Stomach smooth muscle (tissue), 2 donors: ENCODE measurements around the gene FAM168B.

Source experiments
- H3K27ac ChIP-seq: one replicate; pipeline ENCODE4 v1.7.0; 2013; ENCODE audit warnings: mild to moderate bottlenecking, low read length, inconsistent platforms
- H3K27me3 ChIP-seq, 2 donors: one replicate each; pipeline ENCODE4 v1.7.0; 2013; ENCODE audit warnings: low read length in 2 of 2; ENCODE audit not compliant: insufficient read depth in 2 of 2, control insufficient read depth in 1 of 2
- H3K36me3 ChIP-seq, 2 donors: one replicate each; pipeline ENCODE4 v1.7.0; 2013; ENCODE audit warnings: low read length in 2 of 2; ENCODE audit not compliant: control insufficient read depth in 2 of 2, insufficient read depth in 2 of 2
- H3K4me1 ChIP-seq: one replicate; pipeline ENCODE4 v1.7.0; 2013; ENCODE audit warnings: low read length; ENCODE audit not compliant: control insufficient read depth, insufficient read depth
- H3K4me3 ChIP-seq, 2 donors: one replicate each; pipeline ENCODE4 v1.7.0; 2013; ENCODE audit warnings: low read length in 2 of 2
- H3K9ac ChIP-seq, 2 donors: one replicate each; pipeline ENCODE4 v1.7.0; 2013; ENCODE audit warnings: low read length in 2 of 2, mild to moderate bottlenecking in 1 of 2
- H3K9me3 ChIP-seq, 2 donors: one replicate each; pipeline ENCODE4 v1.7.0; 2013; ENCODE audit warnings: low read length in 2 of 2; ENCODE audit not compliant: control insufficient read depth in 2 of 2
- donor health status: healthy.
- donor health status: Pancreatic carcinoma.

Gene FAM168B

DNA sequence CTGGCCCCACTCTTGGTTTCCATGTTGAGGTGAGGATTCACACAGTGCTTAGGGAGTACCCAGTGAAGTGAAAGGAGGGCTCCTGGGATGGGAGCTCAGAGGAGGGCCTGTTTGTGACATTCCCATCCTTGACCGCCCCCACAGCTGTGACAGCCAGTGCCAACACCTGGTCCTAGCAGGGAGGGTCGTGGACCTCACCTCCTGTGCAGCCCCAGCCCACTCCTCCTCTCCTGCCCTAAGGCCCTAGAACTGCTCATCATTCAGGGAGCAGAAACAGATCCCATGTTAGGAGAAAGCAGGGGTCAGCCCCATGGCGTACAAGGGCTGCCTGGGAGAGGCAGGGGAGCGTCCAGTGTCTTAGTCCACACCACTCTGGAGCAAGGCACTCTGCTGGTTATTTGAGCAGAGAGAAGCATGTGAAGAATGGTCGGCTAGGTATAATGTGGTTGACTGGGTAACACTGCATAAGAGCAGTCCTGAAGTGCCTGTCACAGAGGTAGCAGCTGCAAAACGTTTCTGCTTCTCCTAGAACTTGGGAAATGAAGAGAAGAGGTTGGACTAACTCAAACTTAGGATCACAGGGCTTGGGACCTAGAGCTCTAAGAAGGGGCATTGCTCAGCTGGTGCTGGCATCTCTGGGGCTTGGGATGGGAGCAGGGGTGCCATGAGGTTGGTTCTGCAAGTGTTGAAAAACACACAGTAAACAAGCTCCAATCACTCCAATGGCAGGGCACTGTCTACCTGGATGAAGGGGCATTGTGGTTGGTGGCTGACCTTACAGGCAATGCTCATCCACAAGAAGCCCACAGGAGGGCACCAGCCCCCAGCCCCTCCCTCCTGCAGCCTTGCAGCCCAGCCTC, 55.6 kb downstream of the FAM168B start:
- Histone ChIP-seq H3K9me3 (no peaks in the 10 kb centered on the region), H3K27me3 (no peaks in the 10 kb centered on the region), H3K27ac (no peak overlapping the region), H3K4me3 (no peak overlapping the region), H3K36me3 (peaks cover 0 to 3% of the 10 kb centered on the region in 2 donors), H3K4me1 (peaks cover 24% of the 10 kb centered on the region), H3K9ac (no peak overlapping the region)

DNA sequence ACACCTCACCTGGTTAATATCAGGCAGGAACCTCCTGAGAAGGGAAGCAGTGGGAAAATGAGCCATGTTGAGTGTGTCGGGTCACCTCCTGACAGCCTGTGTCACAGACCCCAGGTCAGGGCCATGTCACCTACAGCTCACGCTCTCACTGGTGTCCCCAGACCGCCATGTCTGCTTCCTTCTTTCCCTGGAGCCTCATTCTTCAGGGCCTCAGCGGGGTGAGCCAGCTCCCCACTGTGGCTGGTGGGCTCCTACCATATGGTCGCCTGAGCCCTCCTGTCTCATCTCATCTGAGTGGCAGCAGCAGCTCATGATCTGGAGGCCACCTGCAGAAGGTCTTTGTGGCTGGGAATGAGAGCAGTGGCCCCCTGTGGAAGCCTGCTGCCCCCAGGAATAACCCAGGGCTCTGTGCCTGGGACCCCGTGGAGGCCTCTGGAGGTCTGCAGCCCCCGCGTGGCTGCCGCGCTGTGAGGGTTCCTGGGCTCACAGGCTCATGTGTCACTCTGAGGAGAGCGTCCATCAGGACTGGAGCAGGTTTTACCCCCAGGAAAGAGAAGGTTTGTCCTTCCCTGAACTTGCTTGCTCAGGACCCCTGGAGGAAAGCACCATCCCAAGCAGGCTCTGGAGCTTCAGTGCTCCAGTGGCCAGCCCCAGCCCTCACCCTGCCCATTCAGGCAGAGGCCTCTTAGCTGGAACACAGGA, 56.4 kb downstream of the FAM168B start:
- Histone ChIP-seq H3K27ac (peak overlapping the region; percentile 46), H3K9ac (no peak overlapping the region), H3K27me3 (no peaks in the 10 kb centered on the region), H3K4me1 (peaks cover 24% of the 10 kb centered on the region), H3K9me3 (no peaks in the 10 kb centered on the region), H3K36me3 (peaks cover 0 to 3% of the 10 kb centered on the region in 2 donors), H3K4me3 (no peak overlapping the region)

DNA sequence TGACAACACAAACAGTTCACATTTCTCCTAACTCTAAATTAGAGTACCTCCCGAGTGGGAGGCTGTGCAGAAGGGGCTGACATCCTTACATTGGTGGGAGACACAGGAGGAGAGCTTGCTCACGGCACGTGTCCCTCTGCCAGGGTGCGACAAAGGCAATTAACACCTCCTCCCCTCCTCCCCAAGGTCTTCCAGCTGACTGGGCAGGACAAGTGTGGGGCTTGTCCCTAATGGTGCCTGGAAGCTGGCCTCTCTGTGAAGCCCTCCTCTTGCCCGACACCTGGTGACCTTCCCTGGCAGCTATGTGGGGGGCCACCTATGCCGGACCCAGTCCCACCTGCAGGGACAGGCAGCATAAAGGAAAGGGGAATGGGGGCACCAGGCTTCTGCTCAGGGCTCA, 57.0 kb downstream of the FAM168B start:
- H3K9me3 ChIP-seq = no peaks in the 10 kb centered on the region
- H3K36me3 ChIP-seq = no peaks in the 10 kb centered on the region
- peak overlapping the region in 1 of 2 donors; percentile 21 for H3K9ac ChIP-seq
- H3K4me3 ChIP-seq = peak overlapping the region in 1 of 2 donors; percentile 76
- no peaks in the 10 kb centered on the region for H3K27me3 ChIP-seq
- peak overlapping the region; percentile 46 for H3K27ac ChIP-seq
- peaks cover 24% of the 10 kb centered on the region for H3K4me1 ChIP-seq

DNA sequence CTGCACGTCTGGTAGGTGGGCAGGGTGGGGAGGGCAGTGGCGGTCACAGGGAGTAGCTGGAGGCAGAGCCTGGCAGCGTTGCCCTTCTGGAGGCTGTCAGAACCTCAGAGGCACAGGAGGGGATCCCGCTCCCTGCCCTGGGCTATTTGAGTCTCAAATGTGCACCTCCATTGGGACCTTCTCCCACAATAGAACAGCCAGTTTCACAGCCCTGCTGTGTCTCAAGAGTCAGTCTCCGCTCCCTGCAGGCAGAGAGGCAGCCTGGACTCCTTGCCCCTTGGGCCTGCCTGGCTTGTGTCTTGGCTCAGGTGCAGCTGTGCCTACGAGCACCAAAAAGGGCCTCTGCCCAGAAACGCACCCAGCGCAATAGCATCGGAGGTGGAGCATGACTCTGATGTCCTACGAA, 57.4 kb downstream of the FAM168B start:
- H3K4me1 ChIP-seq = peaks cover 24% of the 10 kb centered on the region
- H3K36me3 ChIP-seq = no peaks in the 10 kb centered on the region
- H3K27me3 ChIP-seq = no peaks in the 10 kb centered on the region
- H3K4me3 ChIP-seq = peak overlapping the region; percentile 72 to 76
- peak overlapping the region; percentile 46 for H3K27ac ChIP-seq
- H3K9ac ChIP-seq = peak overlapping the region; percentile 47 to 48
- no peaks in the 10 kb centered on the region for H3K9me3 ChIP-seq

DNA sequence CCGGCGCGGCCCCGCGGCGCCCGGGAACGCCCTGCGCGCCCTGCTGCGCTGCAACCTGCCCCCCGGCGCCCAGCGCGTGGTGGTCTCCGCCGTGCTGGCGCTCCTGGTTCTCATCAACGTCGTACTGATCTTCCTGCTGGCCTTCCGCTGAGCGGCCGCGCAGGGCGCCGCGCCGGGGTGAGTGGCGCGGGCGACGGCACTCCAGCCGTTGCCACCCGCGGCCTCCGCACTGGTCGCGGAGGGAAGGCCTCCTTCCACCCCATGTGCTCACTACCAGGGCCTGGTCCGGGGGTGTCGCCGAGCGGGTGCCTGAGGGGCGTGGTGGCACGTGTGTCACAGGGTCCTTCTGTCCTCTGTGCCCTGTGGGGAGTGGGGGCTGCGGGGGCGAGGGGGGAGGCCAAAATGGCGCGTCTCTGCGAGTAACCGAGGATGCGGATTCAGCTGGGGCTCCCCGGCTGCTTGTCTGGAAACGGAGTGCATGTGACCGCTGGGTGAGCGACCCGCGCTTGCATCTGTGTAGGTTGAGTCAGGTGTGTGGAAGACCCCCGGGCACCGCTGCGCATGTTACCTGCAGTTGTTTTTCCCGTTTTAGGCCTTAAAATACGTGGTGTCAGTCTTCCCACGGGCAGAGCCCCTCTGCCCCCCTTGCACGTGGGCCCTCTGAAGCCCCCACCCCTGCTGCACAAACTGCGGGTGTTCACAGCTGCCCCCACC, 58.0 kb downstream of the FAM168B start:
- Histone ChIP-seq H3K27ac (peak overlapping the region; percentile 46), H3K9me3 (no peaks in the 10 kb centered on the region), H3K27me3 (no peaks in the 10 kb centered on the region), H3K4me1 (peaks cover 24% of the 10 kb centered on the region), H3K4me3 (peak overlapping the region; percentile 72 to 76), H3K36me3 (no peaks in the 10 kb centered on the region), H3K9ac (peak overlapping the region; percentile 48 to 60)

DNA sequence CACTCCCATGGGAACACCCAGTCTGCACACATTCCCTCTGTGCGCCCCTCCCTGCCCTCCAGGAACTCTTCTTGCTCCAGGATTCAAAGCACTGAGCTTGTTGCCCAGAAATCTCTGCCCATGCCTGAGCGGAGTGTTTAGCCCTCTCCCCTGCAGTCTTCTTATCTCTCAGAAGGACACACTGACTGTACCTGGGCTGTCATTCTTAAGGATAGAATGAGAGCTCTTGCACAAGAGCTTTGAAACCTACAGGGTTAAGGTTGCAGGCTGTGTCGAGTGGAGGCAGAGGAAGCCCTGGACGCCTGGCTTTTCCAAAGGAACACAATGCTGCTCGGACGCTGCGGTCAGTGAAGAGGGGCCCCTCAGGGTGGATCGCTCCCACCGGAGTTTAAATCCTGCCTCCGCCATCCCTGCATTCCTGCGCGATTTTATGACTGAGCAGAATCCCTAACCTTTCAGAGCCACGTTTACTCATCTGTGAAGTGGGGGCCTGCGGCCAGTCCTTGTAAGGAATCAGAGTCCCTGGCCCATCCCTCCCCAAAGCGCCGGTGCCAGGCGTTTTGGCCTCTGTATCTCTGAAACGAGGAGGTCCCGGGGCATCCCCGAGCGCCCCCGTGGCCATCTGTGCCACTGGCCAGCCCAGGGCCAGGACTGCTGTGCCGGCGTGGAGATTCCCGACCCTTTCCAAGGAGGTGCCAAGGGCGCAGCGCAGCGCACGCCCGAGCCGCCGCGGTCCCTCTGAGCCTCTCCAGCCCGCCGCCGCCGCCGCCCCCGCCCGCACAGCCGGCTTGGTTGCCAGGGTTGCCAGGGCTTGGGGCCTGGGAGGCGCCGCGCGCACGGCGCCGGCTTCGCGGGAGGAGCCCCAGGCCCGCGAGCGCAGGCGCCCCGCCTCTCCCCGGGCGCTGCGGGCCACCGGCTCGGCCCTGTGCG, 58.9 kb downstream of the FAM168B start:
- Histone ChIP-seq H3K4me3 (peak overlapping the region; percentile 72 to 76), H3K27me3 (no peaks in the 10 kb centered on the region), H3K4me1 (peaks cover 19% of the 10 kb centered on the region), H3K9me3 (no peaks in the 10 kb centered on the region), H3K36me3 (no peaks in the 10 kb centered on the region), H3K27ac (no peak overlapping the region), H3K9ac (peak overlapping the region; percentile 29 to 50)

DNA sequence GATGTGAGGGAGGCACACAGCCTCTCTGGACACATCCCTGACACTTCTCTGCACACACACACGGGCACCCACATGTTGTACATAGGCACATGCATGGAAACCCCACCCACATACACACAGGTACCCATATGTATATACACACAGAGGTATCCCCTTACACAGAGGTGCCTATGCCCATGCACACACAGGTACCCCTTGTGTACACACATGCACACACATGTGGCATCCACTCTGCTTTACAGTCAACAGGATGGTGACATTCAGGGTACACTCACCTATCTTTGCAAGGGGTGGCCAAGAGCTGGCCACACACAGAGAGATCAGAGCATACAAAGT, 59.5 kb downstream of the FAM168B start:
- H3K27me3 ChIP-seq = no peaks in the 10 kb centered on the region
- no peak overlapping the region for H3K9ac ChIP-seq
- no peaks in the 10 kb centered on the region for H3K36me3 ChIP-seq
- H3K4me3 ChIP-seq = peak overlapping the region in 1 of 2 donors; percentile 72
- peaks cover 19% of the 10 kb centered on the region for H3K4me1 ChIP-seq
- no peaks in the 10 kb centered on the region for H3K9me3 ChIP-seq
- H3K27ac ChIP-seq = no peak overlapping the region

DNA sequence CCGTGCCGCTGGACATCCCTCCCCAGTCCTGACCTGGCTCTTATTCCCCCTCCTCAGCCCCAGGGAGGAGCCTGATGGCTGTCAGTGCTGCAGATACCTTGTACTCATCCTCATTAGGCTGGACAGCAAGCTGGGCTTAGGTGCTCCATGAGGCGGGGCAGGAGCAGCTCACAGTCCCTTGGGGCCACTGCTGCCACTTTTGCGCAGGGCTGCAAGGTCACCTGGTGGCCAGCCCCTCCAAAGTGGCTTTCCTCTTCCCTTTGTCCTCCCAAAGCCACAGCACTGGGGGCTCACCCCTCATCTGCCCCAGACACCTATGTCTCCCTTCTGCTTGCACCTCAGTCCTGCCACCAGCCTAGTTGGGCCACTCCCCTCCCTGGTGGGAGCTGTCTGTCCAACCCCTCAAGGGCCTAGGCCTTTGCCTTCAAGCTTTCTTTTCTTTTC, 60.8 kb downstream of the FAM168B start:
- H3K27me3 ChIP-seq = no peaks in the 10 kb centered on the region
- H3K36me3 ChIP-seq = no peaks in the 10 kb centered on the region
- H3K9ac ChIP-seq = no peak overlapping the region
- no peak overlapping the region for H3K4me3 ChIP-seq
- peaks cover 0 to 10% of the 10 kb centered on the region in 2 donors for H3K9me3 ChIP-seq
- H3K4me1 ChIP-seq = peaks cover 19% of the 10 kb centered on the region
- no peak overlapping the region for H3K27ac ChIP-seq

DNA sequence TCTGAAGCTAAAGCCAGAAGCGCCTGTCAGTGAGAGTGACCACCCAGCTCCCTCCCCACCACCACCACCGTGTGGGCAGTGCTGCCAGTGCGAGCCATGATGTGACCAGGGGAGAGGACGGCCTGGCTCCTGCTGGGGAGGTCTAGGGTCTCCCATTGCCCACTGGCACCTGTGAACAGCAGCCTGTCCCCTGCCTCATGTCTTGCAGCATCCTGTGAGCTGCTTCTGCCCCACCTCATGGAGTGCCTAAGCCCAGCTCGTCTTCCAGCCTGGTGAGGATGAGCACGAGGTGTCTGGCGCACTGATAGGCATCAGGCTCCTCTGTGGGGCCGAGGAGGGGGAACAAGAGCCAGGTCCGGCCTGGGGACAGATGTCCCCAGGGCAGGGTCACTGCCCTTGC, 61.4 kb downstream of the FAM168B start:
- no peak overlapping the region for H3K4me3 ChIP-seq
- no peak overlapping the region for H3K9ac ChIP-seq
- H3K9me3 ChIP-seq = peaks cover 0 to 11% of the 10 kb centered on the region in 2 donors
- no peaks in the 10 kb centered on the region for H3K36me3 ChIP-seq
- peaks cover 19% of the 10 kb centered on the region for H3K4me1 ChIP-seq
- H3K27ac ChIP-seq = no peak overlapping the region
- peaks cover 0 to 2% of the 10 kb centered on the region in 2 donors for H3K27me3 ChIP-seq

DNA sequence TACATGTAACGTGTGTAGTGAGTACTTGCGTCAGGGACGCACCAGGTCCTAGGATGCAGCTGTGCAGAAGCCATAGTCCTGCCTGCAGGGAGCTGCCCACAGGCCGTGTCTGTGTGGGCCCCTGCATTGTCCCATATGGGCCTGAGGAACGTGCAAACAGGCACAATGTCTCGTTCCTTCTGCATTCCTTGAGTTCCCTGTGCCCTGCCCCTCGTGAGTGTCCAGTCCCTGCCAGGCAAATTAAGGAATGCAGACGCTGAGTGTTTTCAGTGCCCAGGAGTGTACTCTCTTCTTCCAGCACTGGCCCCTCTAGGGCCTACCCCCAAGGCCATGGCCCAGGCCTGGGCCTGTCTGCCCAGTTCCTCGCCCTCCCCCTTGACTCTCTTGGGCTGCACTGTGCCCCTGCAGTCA, 61.8 kb downstream of the FAM168B start:
- H3K4me3 ChIP-seq = no peak overlapping the region
- peaks cover 0 to 11% of the 10 kb centered on the region in 2 donors for H3K9me3 ChIP-seq
- peaks cover 0 to 4% of the 10 kb centered on the region in 2 donors for H3K27me3 ChIP-seq
- peaks cover 18% of the 10 kb centered on the region for H3K4me1 ChIP-seq
- no peak overlapping the region for H3K9ac ChIP-seq
- no peak overlapping the region for H3K27ac ChIP-seq
- no peaks in the 10 kb centered on the region for H3K36me3 ChIP-seq
